Measurements from ENCODE around the gene MSH3.

GRCh38 chr5:80622756-80623155, 31.7 kb upstream of the MSH3 start:
- TF ChIP-seq, protein P1, sequence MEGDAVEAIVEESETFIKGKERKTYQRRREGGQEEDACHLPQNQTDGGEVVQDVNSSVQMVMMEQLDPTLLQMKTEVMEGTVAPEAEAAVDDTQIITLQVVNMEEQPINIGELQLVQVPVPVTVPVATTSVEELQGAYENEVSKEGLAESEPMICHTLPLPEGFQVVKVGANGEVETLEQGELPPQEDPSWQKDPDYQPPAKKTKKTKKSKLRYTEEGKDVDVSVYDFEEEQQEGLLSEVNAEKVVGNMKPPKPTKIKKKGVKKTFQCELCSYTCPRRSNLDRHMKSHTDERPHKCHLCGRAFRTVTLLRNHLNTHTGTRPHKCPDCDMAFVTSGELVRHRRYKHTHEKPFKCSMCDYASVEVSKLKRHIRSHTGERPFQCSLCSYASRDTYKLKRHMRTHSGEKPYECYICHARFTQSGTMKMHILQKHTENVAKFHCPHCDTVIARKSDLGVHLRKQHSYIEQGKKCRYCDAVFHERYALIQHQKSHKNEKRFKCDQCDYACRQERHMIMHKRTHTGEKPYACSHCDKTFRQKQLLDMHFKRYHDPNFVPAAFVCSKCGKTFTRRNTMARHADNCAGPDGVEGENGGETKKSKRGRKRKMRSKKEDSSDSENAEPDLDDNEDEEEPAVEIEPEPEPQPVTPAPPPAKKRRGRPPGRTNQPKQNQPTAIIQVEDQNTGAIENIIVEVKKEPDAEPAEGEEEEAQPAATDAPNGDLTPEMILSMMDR (IDR thresholded peaks at IDR 0.05; ENCODE audit: low read depth, low read length) = no peak
- TF ChIP-seq EZH2phosphoT487 (IDR thresholded peaks at IDR 0.05; ENCODE audit: low read depth) = no peak

Data from OCI-LY3 (cell line).